ENCODE data around the gene RPL11. TPM values are rescaled to one million over a fixed set of nuclear protein-coding genes. Genes with fewer than 3 reads are reported as not detected.

The RPL11 gene
- total RNA-seq, 4 donors from 2014 or later: 302 to 593 (median 504) TPM

DNA sequence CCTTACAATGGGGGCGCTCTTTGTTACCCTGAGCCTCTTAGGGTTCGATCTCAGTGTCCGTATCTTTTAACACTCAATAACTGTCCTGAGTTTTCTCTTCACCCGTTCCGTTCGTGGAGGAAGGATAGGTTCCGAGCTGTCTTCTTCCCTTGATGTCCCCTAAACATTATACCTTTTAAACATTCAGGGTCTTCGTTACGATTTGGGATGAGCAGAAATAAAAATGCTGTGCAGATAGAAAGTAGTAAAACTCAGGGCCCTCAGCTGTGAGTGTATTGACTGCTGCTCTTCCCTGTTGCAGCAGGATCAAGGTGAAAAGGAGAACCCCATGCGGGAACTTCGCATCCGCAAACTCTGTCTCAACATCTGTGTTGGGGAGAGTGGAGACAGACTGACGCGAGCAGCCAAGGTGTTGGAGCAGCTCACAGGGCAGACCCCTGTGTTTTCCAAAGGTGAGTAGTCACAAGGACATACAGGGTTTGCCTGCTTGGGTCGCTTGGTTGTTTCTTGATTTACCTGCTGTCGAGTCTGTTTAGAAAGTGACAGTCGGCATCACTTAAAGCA lies 784 bp downstream of the RPL11 start:
- Histone ChIP-seq H3K36me3 (peaks cover 5 to 50% of the 10 kb centered on the region in 2 donors), H3K4me3 (peak overlapping the region; percentile 85 to 99 (median 93)), H3K27ac (peak overlapping the region; percentile 84 to 93 (median 91)), H3K9me3 (no peaks in the 10 kb centered on the region), H3K4me1 (peaks cover 50 to 52% of the 10 kb centered on the region in 2 donors), H3K27me3 (no peaks in the 10 kb centered on the region)
- DNase-seq: no peak
- TF ChIP-seq, protein P1, sequence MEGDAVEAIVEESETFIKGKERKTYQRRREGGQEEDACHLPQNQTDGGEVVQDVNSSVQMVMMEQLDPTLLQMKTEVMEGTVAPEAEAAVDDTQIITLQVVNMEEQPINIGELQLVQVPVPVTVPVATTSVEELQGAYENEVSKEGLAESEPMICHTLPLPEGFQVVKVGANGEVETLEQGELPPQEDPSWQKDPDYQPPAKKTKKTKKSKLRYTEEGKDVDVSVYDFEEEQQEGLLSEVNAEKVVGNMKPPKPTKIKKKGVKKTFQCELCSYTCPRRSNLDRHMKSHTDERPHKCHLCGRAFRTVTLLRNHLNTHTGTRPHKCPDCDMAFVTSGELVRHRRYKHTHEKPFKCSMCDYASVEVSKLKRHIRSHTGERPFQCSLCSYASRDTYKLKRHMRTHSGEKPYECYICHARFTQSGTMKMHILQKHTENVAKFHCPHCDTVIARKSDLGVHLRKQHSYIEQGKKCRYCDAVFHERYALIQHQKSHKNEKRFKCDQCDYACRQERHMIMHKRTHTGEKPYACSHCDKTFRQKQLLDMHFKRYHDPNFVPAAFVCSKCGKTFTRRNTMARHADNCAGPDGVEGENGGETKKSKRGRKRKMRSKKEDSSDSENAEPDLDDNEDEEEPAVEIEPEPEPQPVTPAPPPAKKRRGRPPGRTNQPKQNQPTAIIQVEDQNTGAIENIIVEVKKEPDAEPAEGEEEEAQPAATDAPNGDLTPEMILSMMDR (IDR thresholded peaks at IDR 0.05 in 4 of 5, conservative IDR thresholded peaks at IDR 0.05 in 1 of 5): no peak
- no peak for TF ChIP-seq POLR2A (IDR thresholded peaks at IDR 0.05)
- intact Hi-C loops (cut with DNase I; ENCODE audit: low total_unique reads) (loop anchor here (5.0 to 10.0 kb wide), 2 partner anchors 130 to 172 kb away; partner anchors contain the start of gene FUCA1), in situ Hi-C loops (cut with MboI; ENCODE audit: low sequenced_read_pairs in 4 of 4) (loop anchor here in 1 of 4 donors (5.0 kb wide), 1 partner anchor 50 kb away; the partner anchor contains the start of gene ELOA)
- ATAC-seq: no peak

GRCh38 chr1:23693599-23693998 lies 2.0 kb downstream of the RPL11 start:
- in situ Hi-C loops (cut with MboI; ENCODE audit: low sequenced_read_pairs in 4 of 4): loop anchor here in 1 of 4 donors (5.0 kb wide), 1 partner anchor 49 kb away; the partner anchor contains the start of gene ELOA
- peak overlapping the region in 2 of 4 donors; percentile 90 to 93 for H3K27ac ChIP-seq
- no peaks in the 10 kb centered on the region for H3K27me3 ChIP-seq
- no peaks in the 10 kb centered on the region for H3K9me3 ChIP-seq
- DNase-seq: no peak
- peaks cover 55 to 62% of the 10 kb centered on the region in 2 donors for H3K4me1 ChIP-seq
- TF ChIP-seq POLR2A (IDR thresholded peaks at IDR 0.05): no peak
- TF ChIP-seq, protein P1 (IDR thresholded peaks at IDR 0.05 in 4 of 5, conservative IDR thresholded peaks at IDR 0.05 in 1 of 5): no peak
- intact Hi-C loops (cut with DNase I; ENCODE audit: low total_unique reads): loop anchor here (5.0 to 10.0 kb wide), 2 partner anchors 131 to 171 kb away; partner anchors contain the start of gene FUCA1
- peak overlapping the region in 1 of 4 donors; percentile 99 for H3K4me3 ChIP-seq
- no peak for ATAC-seq
- peaks cover 5 to 59% of the 10 kb centered on the region in 2 donors for H3K36me3 ChIP-seq

DNA sequence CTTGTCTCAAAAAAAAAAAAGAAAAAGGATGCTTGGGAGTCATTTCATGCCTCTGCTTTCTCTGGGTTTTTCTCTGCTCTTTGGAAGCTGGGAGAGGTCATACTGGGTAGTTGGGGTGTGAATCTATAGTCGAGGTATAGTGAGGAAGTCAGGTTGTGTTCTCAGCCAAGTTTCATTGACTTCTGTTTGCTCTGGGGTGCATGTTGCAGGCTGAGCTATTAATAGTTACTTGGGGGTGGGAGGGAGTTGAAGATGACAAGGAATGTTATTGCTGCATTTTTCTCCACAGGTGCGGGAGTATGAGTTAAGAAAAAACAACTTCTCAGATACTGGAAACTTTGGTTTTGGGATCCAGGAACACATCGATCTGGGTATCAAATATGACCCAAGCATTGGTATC lies 2.8 kb downstream of the RPL11 start:
- Histone ChIP-seq H3K27ac (peak overlapping the region in 1 of 4 donors; percentile 93), H3K4me3 (no peak overlapping the region), H3K4me1 (peaks cover 55 to 62% of the 10 kb centered on the region in 2 donors), H3K9me3 (no peaks in the 10 kb centered on the region), H3K36me3 (peaks cover 5 to 59% of the 10 kb centered on the region in 2 donors), H3K27me3 (no peaks in the 10 kb centered on the region)
- in situ Hi-C loops (cut with MboI; ENCODE audit: low sequenced_read_pairs in 4 of 4): loop anchor here in 1 of 4 donors (5.0 kb wide), 1 partner anchor 48 kb away; the partner anchor contains the start of gene ELOA
- TF ChIP-seq POLR2A (IDR thresholded peaks at IDR 0.05): no peak
- TF ChIP-seq, protein P1 (IDR thresholded peaks at IDR 0.05 in 4 of 5, conservative IDR thresholded peaks at IDR 0.05 in 1 of 5): no peak
- DNase-seq (no peak), ATAC-seq (no peak)
- intact Hi-C loops (cut with DNase I; ENCODE audit: low total_unique reads): loop anchor here (5.0 to 10.0 kb wide), 2 partner anchors 132 to 170 kb away; partner anchors contain the start of gene FUCA1

- Histone ChIP-seq H3K36me3 (peaks cover 5 to 64% of the 10 kb centered on the region in 2 donors), H3K27ac (peak overlapping the region; percentile 35 to 93 (median 58)), H3K4me1 (peaks cover 55 to 62% of the 10 kb centered on the region in 2 donors), H3K4me3 (no peak overlapping the region), H3K27me3 (no peaks in the 10 kb centered on the region), H3K9me3 (no peaks in the 10 kb centered on the region)
- ATAC-seq (no peak), DNase-seq (no peak)
- intact Hi-C loops (cut with DNase I; ENCODE audit: low total_unique reads) (loop anchor here (10.0 kb wide), 1 partner anchor 169 kb away; the partner anchor contains the start of gene FUCA1), in situ Hi-C loops (cut with MboI; ENCODE audit: low sequenced_read_pairs in 4 of 4) (no loop called here)
- TF ChIP-seq, protein P1 (IDR thresholded peaks at IDR 0.05 in 4 of 5, conservative IDR thresholded peaks at IDR 0.05 in 1 of 5): no peak
- TF ChIP-seq POLR2A (IDR thresholded peaks at IDR 0.05): no peak
These were observed 4.1 kb downstream of the RPL11 start for GRCh38 chr1:23695667-23696066.

Measured in gastrocnemius medialis (tissue), 4 donors.